Astrocyte (in vitro differentiated cells and primary cell): ENCODE data around the gene CSF1R. TPM values are rescaled to one million over a fixed set of nuclear protein-coding genes. Genes with fewer than 3 reads are reported as not detected.

Experiments used
- DNase-seq: peaks from one replicate; pipeline ENCODE4 v3.0.0-alpha.2; 2010; ENCODE audit warnings: low read depth
- FAIRE-seq: peaks from 2 replicates; lab custom pipeline; 2011; peaks lifted over from hg19 to GRCh38; lab: Jason Lieb, UNC
- H2AFZ ChIP-seq: 2 replicates; pipeline ENCODE4 v1.6.0; 2012; ENCODE audit warnings: low read depth, low read length, inconsistent platforms
- H3K27ac ChIP-seq: 2 replicates; pipeline ENCODE4 v1.5.1; 2011; ENCODE audit warnings: low read depth, low read length, inconsistent platforms
- H3K27me3 ChIP-seq: 2 replicates; pipeline ENCODE4 v1.6.0; 2011; ENCODE audit warnings: low read length, inconsistent platforms; ENCODE audit not compliant: insufficient read depth
- H3K36me3 ChIP-seq: 2 replicates; pipeline ENCODE4 v1.5.1; 2011; ENCODE audit warnings: low read length, inconsistent platforms; ENCODE audit not compliant: insufficient read depth
- H3K4me1 ChIP-seq: 2 replicates; pipeline ENCODE4 v1.5.1; 2011; ENCODE audit warnings: low read length, inconsistent platforms; ENCODE audit not compliant: insufficient read depth
- H3K4me2 ChIP-seq: 2 replicates; pipeline ENCODE4 v1.6.0; 2012; ENCODE audit warnings: low read length, inconsistent platforms
- H3K4me3 ChIP-seq: 2 replicates; pipeline ENCODE4 v1.5.1; 2011; ENCODE audit warnings: low read depth, mild to moderate bottlenecking, low read length, inconsistent platforms; ENCODE audit not compliant: insufficient read depth
- H3K79me2 ChIP-seq: 2 replicates; pipeline ENCODE4 v1.6.0; 2012; ENCODE audit warnings: mild to moderate bottlenecking, low read length, inconsistent platforms; ENCODE audit not compliant: insufficient read depth
- H3K9ac ChIP-seq: 2 replicates; pipeline ENCODE4 v1.6.0; 2012; ENCODE audit warnings: mild to moderate bottlenecking, low read length, inconsistent platforms
- H3K9me3 ChIP-seq: 2 replicates; pipeline ENCODE4 v1.5.1; 2012; ENCODE audit warnings: low read depth, mild to moderate bottlenecking, low read length, inconsistent platforms; ENCODE audit not compliant: insufficient read depth
- H4K20me1 ChIP-seq: 2 replicates; pipeline ENCODE4 v1.6.0; 2012; ENCODE audit warnings: low read length, inconsistent platforms; ENCODE audit not compliant: insufficient read depth
- H3K27ac Mint-ChIP-seq: one replicate; pipeline ENCODE4 v1.8.0; 2021; ENCODE audit warnings: mild to moderate bottlenecking, mixed read lengths; ENCODE audit not compliant: unreplicated experiment
- H3K27me3 Mint-ChIP-seq: one replicate; pipeline ENCODE4 v1.8.0; 2021; ENCODE audit warnings: low read depth, mixed read lengths; ENCODE audit not compliant: unreplicated experiment
- H3K36me3 Mint-ChIP-seq: one replicate; pipeline ENCODE4 v1.8.0; 2021; ENCODE audit warnings: low read depth, mixed read lengths; ENCODE audit not compliant: unreplicated experiment
- H3K4me1 Mint-ChIP-seq: one replicate; pipeline ENCODE4 v1.8.0; 2021; ENCODE audit warnings: low read depth, mixed read lengths; ENCODE audit not compliant: unreplicated experiment
- H3K4me3 Mint-ChIP-seq: one replicate; pipeline ENCODE4 v1.8.0; 2021; ENCODE audit warnings: mild to moderate bottlenecking, moderate library complexity, mixed read lengths; ENCODE audit not compliant: unreplicated experiment
- H3K9me3 Mint-ChIP-seq: one replicate; pipeline ENCODE4 v1.8.0; 2021; ENCODE audit warnings: mild to moderate bottlenecking, mixed read lengths; ENCODE audit not compliant: unreplicated experiment
- EZH2 ChIP-seq: IDR thresholded peaks from 2 replicates; pipeline ENCODE4 v1.6.1; 2012; ENCODE audit warnings: mild to moderate bottlenecking, low read length, inconsistent platforms; ENCODE audit not compliant: insufficient read depth
- total RNA-seq: library from RNA; stranded (reverse); gene quantifications from 2 replicates; pipeline ENCODE4 v1.2.1, GENCODE V29; 2021
- TF ChIP-seq, protein P1 (sequence below): IDR thresholded peaks from 2 replicates; pipeline ENCODE4 v1.5.1; 2011; ENCODE audit warnings: low read depth, mild to moderate bottlenecking, inconsistent platforms, low read length, moderate library complexity; ENCODE audit not compliant: insufficient read depth

Gene CSF1R
- total RNA-seq, 1 donor from 2014 or later, result 1.4 TPM

DNA sequence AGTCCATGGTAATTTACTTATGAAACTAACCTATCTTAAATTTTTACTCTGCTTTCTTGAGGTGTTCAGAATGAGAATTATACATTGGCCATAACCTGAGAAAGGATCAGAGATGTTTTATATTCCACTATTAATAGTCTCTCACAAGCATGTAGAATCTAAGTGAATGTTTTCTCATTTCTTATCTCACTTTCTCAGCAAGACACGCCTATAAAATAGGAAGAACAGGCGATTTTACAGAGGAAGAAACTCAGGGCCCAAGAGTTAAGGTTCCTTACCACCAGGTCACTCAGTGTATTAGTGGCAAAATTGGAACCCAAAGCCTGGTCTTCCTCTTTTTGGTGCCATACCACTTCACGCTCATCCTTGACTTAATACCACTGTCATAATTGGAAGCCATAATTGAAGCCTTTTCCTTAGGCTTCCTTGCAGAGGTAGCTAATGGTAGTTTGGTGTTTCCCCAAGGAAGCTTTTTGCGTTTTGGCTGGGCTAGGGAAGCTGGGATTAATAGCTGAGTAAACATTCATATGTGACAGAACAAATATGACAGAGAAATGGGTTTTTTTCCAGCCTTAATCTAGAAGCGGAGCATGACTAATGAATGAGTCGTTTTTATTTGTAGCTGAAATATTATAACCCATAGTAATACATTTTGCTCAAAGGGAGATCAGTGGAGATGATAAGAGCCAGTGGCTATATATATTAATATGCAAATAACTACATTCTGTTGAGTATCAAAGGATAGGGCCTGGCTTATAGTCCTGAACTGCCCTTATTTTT, 68.9 kb downstream of the CSF1R start:
- no peak overlapping the region for H2AFZ ChIP-seq
- peaks cover 5% of the 10 kb centered on the region for H3K9me3 ChIP-seq
- peak overlapping the region; percentile 47 for H3K27ac ChIP-seq
- no peaks in the 10 kb centered on the region for H3K27me3 ChIP-seq
- Mint-ChIP-seq H3K4me1 (peaks cover 21% of the 10 kb centered on the region), H3K4me3 (no peak overlapping the region), H3K27ac (no peak overlapping the region), H3K9me3 (peaks cover 9% of the 10 kb centered on the region), H3K36me3 (peaks cover 41% of the 10 kb centered on the region), H3K27me3 (no peaks in the 10 kb centered on the region)
- FAIRE-seq (no peak), DNase-seq (peak; percentile 35)
- H3K4me2 ChIP-seq, result peak overlapping the region; percentile 34
- H3K79me2 ChIP-seq, result peaks cover 37% of the 10 kb centered on the region
- no peak overlapping the region for H3K9ac ChIP-seq
- H4K20me1 ChIP-seq, result peaks cover 14% of the 10 kb centered on the region
- peaks cover 30% of the 10 kb centered on the region for H3K4me1 ChIP-seq
- TF ChIP-seq, protein P1, sequence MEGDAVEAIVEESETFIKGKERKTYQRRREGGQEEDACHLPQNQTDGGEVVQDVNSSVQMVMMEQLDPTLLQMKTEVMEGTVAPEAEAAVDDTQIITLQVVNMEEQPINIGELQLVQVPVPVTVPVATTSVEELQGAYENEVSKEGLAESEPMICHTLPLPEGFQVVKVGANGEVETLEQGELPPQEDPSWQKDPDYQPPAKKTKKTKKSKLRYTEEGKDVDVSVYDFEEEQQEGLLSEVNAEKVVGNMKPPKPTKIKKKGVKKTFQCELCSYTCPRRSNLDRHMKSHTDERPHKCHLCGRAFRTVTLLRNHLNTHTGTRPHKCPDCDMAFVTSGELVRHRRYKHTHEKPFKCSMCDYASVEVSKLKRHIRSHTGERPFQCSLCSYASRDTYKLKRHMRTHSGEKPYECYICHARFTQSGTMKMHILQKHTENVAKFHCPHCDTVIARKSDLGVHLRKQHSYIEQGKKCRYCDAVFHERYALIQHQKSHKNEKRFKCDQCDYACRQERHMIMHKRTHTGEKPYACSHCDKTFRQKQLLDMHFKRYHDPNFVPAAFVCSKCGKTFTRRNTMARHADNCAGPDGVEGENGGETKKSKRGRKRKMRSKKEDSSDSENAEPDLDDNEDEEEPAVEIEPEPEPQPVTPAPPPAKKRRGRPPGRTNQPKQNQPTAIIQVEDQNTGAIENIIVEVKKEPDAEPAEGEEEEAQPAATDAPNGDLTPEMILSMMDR, result no peak
- TF ChIP-seq EZH2, result no peak
- H3K4me3 ChIP-seq, result no peak overlapping the region
- H3K36me3 ChIP-seq, result peaks cover 52% of the 10 kb centered on the region

DNA sequence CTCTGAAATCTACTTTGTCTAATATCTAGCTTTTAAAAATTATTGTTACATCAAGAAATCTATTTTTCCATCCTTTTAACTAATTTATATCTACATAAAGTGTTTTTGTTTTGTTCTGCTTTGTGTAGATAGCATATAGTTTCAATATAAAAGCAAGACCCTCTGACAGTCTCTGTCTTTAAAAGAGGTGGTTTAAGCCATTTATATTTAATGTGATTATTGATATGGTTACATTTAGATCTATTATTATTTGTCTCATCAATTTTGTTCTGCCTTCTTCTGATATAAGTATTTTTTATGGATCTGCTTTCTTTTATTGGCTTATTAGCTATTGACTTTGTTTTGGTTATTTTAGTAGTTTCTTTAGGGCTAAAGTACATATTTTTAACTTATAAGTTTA, 69.8 kb downstream of the CSF1R start:
- Histone ChIP-seq H3K4me2 (no peak overlapping the region), H4K20me1 (peaks cover 12% of the 10 kb centered on the region), H3K79me2 (peaks cover 37% of the 10 kb centered on the region), H3K4me3 (no peak overlapping the region), H3K4me1 (peaks cover 22% of the 10 kb centered on the region), H3K36me3 (peaks cover 59% of the 10 kb centered on the region), H3K27me3 (no peaks in the 10 kb centered on the region), H3K9ac (no peak overlapping the region), H2AFZ (no peak overlapping the region), H3K27ac (no peak overlapping the region), H3K9me3 (peaks cover 5% of the 10 kb centered on the region)
- no peak for DNase-seq
- FAIRE-seq, result no peak
- peaks cover 47% of the 10 kb centered on the region for H3K36me3 Mint-ChIP-seq
- no peak overlapping the region for H3K4me3 Mint-ChIP-seq
- H3K9me3 Mint-ChIP-seq, result peaks cover 9% of the 10 kb centered on the region
- no peak for TF ChIP-seq EZH2
- TF ChIP-seq, protein P1, result no peak
- H3K4me1 Mint-ChIP-seq, result peaks cover 12% of the 10 kb centered on the region
- no peaks in the 10 kb centered on the region for H3K27me3 Mint-ChIP-seq
- H3K27ac Mint-ChIP-seq, result no peak overlapping the region

DNA sequence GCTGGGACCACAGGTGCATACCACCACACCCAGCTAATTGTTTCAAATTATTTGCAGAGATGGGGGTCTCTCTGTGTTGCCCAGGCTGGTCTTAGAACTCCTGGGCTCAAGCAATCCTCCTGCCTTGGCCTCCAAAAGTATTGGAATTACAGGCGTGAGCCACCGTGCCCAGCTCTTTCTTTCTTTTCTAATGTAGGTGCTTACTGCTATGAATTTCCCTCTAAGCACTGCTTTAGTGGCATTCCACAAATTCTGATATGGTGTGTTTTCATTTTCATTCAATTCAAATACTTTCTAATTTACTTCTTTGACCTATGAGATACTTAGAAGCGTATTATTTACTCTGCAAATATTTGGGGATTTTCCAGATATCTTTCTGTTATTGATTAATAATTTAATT, 70.9 kb downstream of the CSF1R start:
- H3K27me3 ChIP-seq, result no peaks in the 10 kb centered on the region
- no peak overlapping the region for H3K27ac Mint-ChIP-seq
- no peak overlapping the region for H3K4me3 Mint-ChIP-seq
- H3K27me3 Mint-ChIP-seq, result no peaks in the 10 kb centered on the region
- no peak overlapping the region for H3K9ac ChIP-seq
- peaks cover 4% of the 10 kb centered on the region for H3K4me1 Mint-ChIP-seq
- peaks cover 49% of the 10 kb centered on the region for H3K36me3 Mint-ChIP-seq
- DNase-seq (no peak), FAIRE-seq (no peak)
- H4K20me1 ChIP-seq, result peaks cover 20% of the 10 kb centered on the region
- H3K79me2 ChIP-seq, result peaks cover 46% of the 10 kb centered on the region
- H3K4me3 ChIP-seq, result no peak overlapping the region
- peaks cover 66% of the 10 kb centered on the region for H3K36me3 ChIP-seq
- H3K4me2 ChIP-seq, result no peak overlapping the region
- H3K9me3 ChIP-seq, result peaks cover 5% of the 10 kb centered on the region
- peaks cover 9% of the 10 kb centered on the region for H3K9me3 Mint-ChIP-seq
- peaks cover 11% of the 10 kb centered on the region for H3K4me1 ChIP-seq
- H3K27ac ChIP-seq, result no peak overlapping the region
- no peak overlapping the region for H2AFZ ChIP-seq
- TF ChIP-seq EZH2, result no peak
- TF ChIP-seq, protein P1, result no peak
